NCI-H2196 treated with DMSO at 0.1 percent for 48 hours (cell line): ENCODE data around the gene TAC4.
"Not testable (repeated sequence)": the region's sequence is repeated elsewhere in the genome, so short reads cannot be mapped to it uniquely, and the experiment has no call there.

Source experiments
- DNase-seq: peaks from one replicate; lab custom pipeline; 2025; ENCODE audit not compliant: unreplicated experiment; lab: John Stamatoyannopoulos, UW

The TAC4 gene

DNA sequence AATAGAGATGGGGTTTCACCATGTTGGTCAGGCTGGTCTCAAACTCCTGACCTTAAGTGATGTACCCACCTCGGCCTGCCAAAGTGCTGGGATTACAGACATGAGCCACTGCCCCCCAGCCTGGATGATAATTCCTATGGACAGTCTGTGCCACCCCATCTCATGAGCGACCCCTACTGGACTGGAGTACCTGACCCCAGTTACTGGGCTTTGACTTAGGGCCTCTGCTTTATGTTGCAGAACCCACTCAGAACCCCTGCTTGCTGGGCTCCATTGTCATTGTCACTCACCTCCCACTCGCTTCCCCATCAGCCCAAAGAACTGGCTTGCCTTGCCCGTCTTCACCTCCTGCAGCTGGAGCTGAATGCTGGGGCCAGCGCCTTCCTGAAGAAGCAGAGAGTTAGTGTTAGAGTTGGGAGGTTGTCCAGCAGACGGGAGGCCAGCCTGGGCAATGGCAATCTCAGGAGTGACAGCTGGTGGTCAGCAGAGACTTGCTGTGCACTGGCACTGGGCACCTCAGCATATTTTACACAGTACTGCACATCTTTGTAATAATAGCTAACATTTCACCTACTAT, 4.0 kb downstream of the TAC4 start:
- no peak for DNase-seq

DNA sequence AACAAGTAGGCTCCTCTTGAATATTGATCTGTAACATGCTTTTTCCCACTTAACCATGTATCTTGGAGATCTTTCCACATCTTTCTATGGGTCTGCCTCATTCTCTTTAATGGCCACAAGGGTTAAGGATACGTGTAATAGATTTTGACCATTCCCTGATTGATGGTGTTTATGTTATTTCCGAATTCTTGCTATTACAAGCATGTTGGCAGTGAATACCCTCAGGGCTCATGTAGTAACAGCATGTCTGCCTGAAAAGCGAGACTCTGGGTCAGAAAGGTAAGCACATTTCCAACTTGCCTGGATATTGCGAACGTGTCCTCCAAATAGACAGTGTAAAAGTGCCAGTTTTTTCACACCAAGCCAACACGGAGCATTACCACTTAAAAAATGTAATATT, 5.0 kb downstream of the TAC4 start:
- DNase-seq: no peak

DNA sequence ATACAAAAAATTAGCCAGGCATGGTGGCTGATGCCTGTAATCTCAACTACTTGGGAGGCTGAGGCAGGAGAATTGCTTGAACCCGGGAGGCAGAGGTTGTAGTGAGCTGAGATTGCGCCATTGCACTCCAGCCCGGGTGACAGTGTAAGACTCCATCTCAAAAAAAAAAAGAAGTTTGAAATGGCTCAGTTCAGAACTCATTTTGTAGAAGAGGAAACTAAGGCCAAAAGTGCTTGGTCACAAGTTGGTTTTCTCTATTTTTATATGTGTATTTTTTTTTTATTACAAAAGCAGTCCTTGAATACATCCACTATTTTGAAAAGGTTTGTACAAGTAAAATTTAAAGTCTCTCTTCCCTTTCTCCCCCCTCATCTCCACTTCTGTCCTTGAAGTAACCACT, 5.5 kb downstream of the TAC4 start:
- DNase-seq: no peak

DNA sequence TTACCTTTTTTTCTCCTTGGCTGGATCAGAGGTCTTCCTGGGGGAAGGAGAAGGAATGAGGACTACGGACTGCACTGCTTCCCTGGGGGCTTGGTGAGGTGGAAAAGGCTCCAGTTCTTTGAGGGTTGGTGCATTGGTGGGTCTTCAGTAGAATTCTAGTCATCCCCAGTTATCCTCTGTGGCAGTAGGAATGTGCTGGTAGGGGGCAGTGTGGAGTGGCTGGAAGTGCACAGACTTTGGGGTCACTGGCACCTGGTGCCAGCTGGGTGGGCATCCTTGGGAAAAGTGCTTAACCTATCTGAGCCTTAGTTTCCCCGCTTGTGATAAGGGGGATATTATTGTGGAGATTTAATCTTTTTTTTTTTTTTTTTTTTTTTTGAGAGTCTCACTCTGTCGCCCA, 6.3 kb downstream of the TAC4 start:
- DNase-seq: no peak

DNA sequence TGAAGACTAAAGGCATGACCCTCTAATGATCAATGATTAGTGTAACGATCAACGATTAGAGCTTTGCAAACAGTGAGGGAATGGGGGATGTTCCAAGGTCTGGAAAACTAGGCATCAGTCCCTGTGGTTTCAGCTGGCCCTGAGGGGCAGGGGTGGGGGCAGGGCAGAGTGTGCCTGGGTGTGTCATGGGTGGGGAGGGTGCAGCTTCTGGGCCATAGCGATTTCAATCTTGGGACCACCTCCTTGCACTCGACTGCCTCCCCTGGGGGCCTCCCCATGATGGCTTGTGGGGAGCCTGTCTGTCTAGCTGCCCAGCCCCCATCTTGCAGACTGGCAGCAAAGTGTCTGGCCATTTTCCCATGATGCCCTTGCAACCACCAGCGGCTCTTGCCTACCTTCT, 8.4 kb downstream of the TAC4 start:
- DNase-seq: no peak

DNA sequence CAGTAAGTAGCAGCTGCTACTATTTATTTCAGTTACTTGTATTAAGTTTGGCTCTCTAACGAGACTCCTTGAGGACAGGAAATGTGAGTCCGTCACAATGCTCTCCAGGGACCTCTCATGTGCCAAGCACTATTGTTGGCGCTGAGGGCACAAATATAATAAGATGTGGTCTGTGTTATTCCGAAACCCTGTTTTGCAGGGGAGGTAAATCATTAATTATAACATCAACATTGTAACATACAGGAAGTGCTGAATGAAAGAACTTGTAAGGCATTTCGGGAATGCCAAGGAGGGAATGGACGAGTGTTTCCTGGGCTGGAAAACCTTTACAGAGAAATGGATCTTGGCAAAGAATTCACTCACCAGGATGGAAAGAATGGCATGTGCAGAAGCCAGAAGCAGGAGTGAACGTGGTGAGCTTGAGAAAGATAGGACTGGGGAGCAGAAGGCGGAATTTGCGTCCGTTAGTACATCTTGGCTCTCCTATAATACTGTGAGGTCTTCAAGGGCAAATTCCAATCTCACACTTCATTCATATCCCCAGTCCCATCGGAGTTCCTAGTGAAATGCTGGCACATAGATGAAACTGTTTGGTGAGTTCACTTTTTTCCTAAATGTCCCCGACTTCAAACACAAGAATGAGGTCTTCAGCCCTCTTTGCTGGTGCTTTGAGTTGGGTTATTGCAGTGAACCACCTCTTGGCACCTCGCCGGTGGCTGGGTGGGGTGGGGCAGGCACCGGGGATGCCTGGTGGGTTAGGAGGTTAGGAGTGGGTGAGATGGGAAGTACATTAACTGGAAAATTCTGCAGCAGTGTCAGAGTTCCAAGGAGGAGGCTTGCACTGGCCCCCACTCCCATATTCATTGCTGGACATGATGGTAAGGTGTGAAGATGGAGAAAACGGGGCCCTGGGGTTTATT, 11.5 kb downstream of the TAC4 start:
- DNase-seq: no peak

DNA sequence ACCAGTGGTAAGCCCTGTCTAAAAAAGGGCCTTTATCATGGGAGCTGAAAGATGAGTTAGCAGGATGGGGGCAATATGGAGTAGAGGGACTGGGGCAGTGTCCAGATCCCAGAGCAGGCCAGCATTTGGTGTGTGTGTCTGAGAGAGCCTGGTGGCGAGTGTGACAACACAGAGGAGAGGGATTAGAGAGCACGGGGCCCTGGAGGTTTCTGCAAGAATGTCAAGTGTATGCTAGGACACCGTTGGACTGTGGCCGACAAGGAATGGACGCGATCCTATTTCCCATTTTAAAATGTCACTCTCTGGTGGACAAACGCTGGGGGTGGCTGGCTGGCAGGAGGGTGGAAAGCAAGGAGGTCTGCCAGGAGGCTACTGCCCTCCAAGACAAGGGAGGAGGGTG, 12.4 kb downstream of the TAC4 start:
- no peak for DNase-seq

DNA sequence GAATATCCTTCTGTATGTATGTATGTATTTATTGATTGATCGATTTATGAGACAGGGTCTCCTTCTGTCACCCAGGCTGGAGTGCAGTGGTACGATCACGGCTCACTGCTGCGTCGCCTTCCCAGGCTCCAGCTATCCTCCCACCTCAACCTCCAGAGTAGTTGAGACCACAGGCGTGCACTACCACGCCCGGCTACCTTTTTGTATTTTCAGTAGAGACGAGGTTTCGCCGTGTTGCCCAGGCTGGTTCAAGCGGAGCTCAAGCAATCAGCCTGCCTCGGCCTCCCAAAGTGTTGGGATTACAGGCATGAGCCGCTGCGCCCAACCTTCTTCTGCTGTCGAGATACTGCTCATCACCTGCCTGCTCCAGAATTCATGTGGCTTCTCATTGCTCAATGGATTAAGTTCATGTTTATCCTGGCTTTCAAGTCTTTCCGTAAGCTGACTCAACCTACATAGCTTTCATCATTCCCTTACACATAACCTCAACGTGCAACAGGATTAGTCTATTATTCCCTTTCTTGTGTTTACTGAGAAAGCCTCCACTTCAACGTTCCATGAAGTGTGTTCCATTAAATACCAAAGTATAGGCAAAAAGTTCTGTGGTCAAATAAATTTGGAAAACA, 13.6 kb downstream of the TAC4 start:
- no peak for DNase-seq

DNA sequence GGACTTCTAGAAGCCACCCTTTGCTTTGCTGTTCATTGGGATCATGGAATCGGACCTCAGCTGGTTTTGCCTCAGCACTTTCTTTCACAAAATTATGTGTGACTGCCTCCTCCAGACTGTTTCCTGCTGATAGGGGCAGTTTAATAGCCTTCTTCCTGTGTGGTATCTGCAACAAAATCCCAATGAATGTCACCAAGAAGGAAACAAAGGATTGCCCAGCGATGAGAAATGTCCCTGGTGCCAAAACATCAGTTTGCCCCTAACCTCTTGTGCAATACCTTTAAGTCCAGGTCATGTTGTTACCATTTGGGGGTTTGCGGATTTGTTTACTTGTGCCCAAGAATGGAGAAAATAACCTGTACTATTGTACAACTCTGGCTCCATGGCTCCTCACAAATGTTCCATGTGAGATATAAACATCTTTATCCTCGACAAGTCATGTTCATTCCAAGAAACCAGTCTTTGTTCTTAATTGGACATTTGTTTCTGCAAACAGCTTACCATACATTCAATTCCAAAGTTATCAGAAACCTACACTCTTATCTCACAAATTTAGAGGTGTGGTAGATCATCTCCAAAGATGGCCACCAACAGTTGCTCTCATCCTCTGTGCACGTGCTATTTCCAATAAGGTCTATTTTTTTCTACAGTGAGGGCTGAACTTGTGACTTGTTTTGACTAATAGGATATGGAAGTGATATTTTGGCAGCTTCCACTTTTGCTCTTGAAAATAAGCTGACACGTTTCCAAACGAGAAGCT, 14.8 kb downstream of the TAC4 start:
- no peak for DNase-seq

DNA sequence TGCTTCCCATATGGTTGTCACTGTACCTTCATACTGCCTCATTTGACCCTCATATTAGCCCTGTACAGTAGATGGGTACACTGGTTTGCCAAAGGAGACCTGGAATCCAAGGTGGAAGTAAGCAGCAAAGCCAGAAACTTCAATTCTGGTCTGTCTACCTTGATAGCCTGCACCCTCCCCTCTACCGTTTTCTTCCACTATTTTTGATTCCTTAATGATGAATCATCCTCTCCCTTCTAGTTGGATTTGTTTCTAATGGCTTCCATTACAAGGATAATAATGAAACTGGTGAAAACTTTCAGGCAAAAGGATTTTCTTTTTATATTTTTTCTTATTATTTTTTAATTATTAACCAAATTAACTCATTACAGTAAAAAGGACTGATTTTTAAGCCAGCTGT, 17.3 kb downstream of the TAC4 start:
- no peak for DNase-seq

DNA sequence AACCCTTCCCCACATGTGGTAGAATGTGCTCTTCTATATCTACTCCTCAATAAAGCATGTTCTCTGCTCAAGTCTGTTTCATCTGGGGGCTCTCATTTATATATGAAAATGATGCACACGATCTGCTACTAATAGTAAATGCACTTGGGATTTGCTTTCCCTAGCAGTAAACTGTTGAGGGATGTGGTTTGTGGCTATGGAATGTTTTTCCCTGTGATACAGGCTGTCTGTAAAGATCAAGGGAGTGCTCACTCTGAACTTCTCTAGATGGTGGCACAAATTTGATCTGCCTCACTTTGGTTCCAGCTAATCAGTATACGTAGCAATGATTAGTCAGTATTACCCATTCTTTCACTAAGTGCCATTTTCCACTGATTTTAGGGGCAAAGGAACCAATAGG, 18.8 kb downstream of the TAC4 start:
- no peak for DNase-seq

DNA sequence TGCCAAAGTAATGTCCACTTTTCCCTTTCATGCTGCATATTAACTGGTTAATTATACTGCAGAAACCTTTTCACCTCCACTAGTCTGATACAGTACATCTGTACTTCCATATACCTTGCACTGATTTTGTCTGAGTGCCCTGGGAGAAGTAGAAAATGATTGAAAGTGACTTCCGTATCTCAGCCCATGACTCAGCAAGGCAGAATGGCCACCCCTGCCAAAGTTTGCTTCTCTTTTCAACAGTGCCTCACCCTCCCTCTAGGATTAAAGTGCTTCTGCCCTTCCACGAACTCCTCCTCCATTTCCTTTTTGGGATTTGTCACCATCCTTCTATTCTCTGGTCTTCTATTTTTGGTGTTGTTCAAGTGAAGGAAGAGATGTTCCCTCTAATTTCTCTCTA, 19.5 kb downstream of the TAC4 start:
- DNase-seq: not testable (repeated sequence)

DNA sequence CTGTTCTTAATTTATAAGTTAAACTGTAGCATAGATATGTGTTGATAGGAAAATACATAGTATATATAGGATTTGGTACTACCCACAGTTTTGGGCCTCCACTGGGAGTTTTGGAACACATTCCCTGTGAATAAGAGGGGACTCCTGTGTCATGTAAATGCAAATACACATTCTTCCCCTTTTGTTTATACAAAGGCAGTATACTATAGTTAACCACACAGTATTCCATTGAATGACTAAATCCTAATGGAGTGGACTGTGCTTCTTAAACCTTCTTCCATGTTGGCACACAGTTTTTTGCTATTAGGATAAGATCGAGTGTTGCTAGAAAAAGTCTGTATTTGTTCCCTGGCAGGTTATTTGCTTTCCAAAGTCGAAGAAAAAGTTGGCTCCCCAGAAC, 22.2 kb downstream of the TAC4 start:
- DNase-seq: no peak

DNA sequence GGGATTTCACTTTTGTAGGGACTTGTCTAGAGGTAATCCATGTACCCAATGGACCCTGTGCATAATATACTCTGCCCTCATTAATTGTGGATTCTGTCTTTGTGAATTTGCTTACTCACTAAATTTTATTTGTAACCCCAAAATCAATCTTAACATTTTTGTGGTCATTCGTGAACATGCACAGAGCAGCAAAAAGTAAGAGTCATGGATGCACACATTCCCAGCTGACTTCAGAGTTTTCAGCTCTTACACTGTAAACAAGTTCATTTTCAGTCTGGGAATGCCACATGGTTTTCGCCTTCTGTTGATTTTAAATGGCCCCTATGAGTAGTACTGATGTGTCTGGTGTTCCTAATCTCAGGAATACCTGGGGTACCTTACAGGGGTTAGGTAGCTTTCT, 24.3 kb downstream of the TAC4 start:
- no peak for DNase-seq

DNA sequence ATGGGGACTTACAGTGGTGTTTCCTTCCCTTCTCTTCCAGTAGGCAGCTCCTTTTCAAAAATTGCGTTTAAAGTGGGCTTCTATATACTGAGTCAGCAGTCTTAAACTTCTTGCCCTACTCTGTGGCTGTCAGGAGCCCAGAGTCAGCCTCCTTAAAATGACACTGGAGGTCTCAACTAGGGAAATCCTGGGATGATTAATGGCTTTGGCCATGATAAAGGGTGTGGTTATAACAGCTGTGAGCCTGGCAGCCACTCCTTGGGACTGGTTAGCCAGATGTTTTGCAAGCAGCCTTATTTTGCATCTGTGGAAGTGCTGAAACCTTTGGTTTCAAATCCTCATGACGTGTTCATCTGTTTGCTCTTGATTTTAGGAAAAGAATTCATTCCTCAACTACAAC, 25.0 kb downstream of the TAC4 start:
- DNase-seq: no peak

DNA sequence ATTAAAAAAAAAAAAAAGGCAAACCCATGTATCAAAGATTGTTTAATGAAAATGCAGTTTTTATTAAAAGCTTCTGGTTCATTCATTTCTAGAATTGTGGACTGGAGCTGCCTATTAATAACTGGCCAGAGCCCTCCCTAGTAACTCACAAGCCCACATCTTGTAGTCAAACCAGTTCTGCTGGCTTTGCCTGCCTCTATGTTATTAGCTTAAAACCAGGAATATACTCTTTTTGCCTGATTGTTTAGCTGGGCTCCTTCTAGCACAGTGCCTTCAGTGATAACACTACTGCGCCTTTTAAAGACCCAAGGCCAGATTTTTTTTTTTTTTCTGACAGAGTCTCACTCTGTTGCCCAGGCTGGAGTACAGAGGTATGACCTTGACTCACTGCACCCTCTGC, 26.0 kb downstream of the TAC4 start:
- no peak for DNase-seq

DNA sequence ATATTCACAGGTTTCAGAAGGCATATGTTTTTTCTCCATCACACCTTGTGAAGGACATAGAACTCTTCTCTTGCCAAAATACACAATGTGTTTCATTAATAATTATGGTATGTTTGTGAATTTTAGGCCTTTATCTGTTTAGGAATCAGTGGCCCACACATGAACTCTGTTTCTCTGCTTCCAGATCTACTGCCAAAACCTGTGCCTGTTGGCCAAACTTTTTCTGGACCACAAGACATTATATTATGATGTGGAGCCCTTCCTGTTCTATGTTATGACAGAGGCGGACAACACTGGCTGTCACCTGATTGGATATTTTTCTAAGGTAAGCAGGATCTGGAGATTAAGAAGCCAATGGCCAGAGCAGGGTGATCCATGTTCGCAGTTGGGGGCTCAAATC, 26.4 kb downstream of the TAC4 start:
- no peak for DNase-seq

DNA sequence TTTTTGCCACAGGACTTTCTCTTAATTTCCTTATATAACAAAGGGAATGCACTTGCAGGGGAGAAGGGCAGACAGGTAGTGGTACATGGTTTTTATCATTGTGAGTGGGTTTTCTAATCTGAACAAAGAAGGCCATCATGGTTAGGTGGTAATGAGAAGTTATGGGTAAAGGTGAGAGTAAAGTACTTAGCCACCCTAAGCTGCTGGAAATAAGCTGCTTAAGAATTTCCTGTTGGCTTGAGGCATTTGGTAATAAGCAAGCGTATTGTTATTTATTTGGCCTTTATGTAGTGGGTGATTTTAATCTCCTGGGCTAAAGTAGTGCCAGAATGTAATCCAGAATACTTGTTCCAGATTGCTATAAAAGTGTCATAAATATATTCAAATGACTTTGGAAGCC, 27.1 kb downstream of the TAC4 start:
- no peak for DNase-seq

DNA sequence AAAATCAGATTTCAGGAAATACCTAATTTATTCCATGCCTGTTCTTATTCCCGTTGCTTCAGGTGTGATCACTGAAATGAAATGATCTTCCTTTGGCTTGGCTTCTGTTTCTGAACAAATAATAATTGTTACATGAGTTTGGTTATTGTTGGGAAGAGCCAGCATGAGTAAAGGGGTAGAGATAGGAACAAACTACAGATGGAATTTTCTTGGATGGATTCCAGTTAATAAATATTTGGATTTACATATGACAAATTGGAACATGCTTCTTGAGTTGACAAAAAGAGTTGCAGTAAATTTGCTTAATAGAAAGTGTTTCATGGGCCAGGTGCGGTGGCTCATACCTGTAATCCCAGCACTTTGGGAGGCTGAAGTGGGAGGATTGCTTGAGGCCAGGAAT, 28.2 kb downstream of the TAC4 start:
- no peak for DNase-seq

DNA sequence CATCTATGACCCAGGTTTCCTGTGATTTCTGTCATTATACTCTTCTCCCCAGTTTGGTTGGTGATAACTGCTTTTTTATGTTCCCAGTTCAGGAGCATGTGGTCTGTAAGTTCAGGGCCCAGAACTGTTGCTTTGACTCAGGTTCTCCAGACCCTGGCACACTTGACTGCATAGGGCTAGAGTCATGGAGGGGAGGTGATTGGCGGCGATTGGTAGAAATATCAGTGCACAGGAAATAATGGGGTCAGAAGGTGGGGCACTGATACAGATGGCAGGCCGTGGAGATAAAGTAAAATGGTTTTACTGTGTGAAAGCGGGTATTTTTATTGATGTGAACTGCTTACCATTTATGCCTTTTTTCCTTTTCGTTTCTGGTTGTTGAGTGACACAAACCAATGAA, 28.7 kb downstream of the TAC4 start:
- no peak for DNase-seq

DNA sequence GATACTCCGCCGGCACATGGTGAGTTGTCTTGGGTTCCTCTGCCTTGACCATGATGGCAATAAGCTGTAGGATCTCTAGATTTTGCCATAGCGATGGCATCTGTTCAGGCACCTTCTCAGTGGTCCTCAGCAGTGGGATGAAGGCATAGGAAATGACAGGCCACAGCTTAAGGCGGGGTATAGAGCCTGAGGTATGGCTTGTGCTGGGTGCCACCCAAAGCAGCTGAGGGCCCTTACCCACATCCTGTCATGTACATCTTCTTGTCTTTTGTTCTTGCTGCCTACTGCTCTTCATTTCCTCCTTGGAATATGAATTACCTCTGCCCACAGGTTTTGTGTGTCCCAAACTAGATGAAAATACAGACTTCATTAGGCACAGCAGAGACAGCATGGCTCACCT, 29.9 kb downstream of the TAC4 start:
- DNase-seq: no peak
